GM18868 (cell line): ENCODE measurements around the gene MAP2K3.
"Not testable (repeated sequence)": the region's sequence is repeated elsewhere in the genome, so short reads cannot be mapped to it uniquely, and the experiment has no call there.

ENCODE experiments used
- ATAC-seq: cut with Tn5 transposase; IDR thresholded peaks from one replicate; pipeline ENCODE4 v1.9.1; 2021; ENCODE audit warnings: mild to moderate bottlenecking, moderate library complexity; ENCODE audit not compliant: unreplicated experiment

MAP2K3 gene

DNA sequence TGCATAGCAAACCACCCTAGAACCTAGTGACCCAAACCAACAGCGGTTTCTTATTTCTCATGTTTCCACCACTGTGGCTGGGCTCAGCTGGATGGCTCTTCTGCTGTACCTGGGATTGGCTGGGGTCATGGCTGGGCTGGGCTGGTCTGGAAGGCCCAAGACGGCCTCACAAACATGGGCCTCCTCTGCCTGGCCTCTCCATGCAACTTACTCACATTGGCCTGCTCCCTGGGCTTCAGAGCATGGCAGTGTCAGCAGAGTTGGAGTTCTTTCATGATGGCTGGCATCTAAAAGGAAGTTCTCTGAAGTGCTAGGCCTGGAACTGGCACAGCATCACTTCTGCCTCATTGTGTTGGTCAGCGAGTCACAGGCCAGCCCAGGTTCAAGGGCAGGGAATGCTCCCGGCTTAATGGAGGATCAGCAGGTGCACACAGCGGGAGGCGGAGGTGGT, 24.4 kb downstream of the MAP2K3 start:
- ATAC-seq, result not testable (repeated sequence)

DNA sequence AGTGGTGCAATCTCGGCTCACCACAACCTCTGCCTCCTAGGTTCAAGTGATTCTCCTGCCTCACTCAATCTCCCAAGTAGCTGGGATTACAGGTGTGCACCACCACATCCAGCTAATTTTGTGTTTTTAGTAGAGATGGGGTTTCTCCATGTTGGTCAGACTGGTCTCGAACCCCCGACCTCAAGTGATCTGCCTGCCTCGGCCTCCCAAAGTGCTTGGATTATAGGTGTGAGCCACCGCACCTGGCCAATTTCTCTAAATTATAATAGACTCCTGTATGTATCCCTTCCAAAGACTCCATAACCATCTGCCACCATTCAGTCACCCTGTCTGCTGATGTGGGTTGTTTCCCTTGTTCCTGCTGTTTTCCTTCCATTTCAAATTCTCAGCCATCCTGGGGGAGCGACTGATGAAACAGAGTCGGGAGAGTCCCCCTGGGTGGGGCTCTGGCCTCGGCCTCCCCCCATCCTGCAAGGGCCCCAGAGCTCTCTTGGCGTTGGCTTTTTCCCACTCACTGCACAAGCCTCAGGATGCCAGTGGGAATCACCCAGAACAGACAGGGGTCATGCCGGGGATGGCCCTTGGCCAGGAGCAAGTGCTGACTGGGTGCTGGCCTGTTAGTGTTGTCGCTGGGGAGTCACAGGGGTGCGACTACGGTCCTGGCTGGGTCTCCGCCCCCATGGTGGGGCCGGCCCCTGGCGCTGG, 25.7 kb downstream of the MAP2K3 start:
- not testable (repeated sequence) for ATAC-seq

DNA sequence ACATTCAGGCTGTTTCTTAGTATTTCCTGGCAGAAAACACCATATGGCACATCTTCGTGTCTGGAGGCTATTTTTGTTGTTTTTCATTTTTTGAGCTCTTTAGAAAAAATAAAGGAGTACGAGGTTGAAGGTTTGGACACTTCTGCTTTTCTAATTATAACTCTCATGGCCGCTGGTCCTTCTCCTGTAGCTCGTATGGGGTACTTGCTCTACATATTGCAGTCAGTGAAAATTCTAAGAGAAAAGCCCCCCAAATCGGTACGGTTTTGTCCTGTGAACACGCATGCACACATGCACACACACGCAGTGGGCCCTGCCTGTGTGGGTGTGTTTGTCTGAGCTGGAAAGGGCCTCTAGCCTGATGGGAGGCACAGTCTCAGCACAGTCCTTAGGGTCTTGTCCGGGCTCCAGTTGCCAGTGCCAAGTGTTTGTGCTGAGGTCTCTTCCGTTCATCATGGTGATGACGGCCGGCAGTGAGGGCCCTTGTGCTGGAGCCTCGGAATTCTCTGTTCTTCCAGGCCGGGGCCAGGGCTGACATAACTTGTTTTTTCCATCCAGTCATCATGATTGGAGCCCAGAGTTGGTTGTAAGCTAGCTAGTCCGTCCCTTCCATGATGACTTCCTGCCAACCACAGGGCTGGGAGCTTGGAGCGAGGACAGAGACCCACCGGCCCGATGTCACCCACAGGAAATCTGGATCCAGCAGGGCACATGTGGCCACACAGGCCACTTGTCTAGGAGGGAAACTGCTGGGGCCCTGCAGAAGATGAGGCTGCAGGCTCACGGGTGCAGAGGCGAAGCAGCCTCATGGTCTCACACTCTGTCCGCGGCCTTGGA, 26.5 kb downstream of the MAP2K3 start:
- ATAC-seq, result not testable (repeated sequence)

DNA sequence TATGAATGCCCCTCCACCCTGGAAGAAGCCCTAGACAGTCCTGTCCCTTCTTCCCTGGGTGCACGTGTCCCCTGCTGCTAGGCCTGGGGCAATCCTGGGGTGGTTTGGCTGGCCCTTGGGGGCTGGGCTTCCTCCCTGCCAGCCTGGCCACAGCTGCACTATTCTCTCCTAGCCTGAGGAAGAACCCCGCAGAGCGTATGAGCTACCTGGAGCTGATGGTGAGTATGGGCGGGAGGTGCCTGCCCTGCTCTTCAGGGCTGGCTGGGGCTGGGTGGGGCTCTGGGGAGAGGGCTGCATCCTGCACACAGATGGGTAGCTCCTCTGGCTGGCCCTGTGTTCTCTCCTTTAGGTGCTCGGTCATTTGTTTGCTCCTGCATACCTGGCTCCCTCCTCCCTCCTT, 28.8 kb downstream of the MAP2K3 start:
- ATAC-seq, result no peak

DNA sequence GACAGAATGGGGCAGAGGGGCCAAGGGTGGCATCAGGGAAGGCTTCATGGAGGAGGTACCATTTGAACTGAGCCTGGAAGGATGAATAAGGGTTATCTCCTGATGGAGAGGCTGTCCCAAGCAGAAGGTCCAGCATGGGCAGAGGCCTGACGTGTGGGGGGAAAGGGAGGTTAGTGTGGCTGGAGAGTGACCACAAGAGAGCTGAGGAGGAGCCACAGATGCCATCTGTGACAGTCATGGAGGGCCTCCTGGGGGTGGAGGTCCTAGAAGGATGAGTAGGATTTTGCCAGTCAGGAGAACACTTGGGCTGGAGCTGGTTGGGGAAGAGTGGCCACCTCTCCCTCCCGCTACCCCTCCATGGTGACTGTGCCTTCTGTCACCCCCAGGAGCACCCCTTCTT, 29.2 kb downstream of the MAP2K3 start:
- ATAC-seq, result not testable (repeated sequence)

DNA sequence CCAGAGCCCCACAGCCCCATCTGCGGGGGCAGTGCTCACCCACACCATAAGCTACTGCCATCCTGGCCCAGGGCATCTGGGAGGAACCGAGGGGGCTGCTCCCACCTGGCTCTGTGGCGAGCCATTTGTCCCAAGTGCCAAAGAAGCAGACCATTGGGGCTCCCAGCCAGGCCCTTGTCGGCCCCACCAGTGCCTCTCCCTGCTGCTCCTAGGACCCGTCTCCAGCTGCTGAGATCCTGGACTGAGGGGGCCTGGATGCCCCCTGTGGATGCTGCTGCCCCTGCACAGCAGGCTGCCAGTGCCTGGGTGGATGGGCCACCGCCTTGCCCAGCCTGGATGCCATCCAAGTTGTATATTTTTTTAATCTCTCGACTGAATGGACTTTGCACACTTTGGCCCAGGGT, 29.8 kb downstream of the MAP2K3 start:
- not testable (repeated sequence) for ATAC-seq

DNA sequence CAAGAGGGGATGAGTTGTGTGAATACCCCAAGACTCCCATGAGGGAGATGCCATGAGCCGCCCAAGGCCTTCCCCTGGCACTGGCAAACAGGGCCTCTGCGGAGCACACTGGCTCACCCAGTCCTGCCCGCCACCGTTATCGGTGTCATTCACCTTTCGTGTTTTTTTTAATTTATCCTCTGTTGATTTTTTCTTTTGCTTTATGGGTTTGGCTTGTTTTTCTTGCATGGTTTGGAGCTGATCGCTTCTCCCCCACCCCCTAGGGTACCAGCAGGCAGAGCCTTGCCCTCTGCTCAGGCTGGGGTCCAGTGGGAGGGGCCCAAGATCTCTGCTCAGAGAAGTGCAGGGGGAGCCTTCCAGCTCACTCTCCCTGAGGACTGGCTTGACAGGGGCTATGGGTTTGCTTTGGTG, 30.2 kb downstream of the MAP2K3 start:
- not testable (repeated sequence) for ATAC-seq

DNA sequence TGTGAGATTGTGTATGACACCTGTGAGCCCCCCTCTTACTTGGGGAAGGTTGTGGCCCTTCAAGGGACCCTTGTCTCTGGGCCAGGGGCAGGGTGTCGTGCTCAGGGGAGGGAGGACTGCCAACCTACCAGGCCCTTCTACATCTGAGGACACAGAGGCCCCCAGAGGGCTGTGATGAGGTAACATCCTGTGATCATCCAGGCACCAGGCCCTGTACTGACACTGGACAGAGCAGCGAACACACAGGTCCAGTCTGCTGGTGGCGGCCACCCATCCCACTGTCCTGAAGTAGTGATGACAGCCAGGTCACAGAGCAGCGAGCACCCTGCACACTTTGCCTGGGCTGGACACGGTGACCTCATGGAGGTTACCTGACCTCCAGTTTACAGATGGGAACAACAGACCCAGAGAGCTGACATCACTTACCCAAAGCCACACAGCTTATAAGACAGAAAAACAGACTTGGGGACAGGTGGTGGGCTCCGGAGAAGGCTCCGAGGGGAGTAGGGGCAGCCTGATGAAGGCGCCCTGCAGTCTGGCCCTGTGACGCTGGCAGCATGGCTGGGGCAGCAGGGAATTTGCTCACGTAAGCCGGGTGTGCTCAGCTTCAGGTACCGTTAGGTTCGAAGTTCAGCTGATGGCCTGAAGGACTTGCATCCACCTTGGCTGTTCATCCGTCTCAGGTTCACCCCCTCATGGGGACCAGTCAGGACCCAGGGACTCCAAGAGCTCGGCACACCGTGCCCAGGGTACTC, 30.9 kb downstream of the MAP2K3 start:
- not testable (repeated sequence) for ATAC-seq

DNA sequence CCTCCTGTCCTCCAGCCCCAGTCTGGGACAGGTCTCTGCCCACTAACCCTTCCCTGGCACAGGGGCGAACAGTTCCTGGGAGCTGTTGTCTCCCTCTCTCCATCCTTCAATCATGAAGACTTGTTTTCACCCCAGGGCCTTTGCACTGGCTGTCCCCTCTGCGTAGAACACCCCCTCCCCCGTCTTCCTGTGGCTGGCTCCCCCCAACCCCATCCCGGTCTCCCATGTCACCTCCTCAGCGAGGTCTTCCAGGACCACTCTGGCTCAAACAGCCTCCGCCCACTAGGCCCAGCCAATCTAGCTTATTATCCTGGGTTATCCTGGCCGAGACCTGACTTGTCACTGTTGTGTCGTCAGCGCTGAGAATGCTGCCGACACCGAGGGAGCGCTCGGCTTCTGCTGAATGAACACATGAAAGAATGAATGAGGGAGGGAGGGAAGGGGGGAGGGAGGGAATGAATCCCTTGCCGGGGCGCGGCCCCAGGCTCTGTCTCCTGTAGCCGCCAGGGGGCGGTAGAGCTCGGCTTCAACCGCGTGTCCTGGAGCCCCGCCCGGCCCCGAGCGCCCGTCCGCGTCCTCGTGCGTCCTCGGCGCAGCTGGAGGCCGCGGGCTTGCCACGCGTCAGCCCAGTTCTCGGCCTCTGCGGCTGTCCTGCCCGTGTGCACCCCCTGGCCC, 31.8 kb downstream of the MAP2K3 start:
- peak; percentile 61 for ATAC-seq

DNA sequence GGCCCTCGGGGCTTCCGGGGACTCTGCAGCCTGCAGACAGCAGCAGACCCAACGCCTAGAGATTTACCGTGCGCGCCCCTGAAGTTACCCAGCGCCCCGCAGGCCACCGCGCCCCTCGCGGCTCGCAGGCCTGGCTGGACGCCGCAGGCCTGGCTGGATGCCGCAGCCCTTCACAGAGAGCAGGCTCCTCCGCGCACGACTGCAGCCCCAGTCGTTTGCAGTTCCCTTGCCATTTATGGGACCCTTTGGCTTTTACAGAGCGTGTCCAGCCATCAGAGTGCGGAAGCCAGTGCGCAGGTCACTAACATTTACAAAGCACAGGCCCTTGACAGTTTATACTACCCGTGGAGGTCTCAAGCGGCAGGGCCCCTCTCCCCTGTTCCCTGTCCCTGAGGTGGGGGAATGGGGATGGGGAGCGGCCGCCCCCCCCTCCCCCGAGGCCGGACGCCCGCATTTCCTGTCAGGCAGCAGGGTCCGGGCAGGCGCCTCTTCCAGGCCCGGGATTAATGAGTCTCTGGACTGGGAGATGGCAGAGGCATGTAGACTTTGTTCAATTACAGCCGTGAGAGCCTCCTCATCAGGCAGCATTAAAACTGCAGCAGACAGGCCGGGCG, 32.5 kb downstream of the MAP2K3 start:
- peak; percentile 9 for ATAC-seq

DNA sequence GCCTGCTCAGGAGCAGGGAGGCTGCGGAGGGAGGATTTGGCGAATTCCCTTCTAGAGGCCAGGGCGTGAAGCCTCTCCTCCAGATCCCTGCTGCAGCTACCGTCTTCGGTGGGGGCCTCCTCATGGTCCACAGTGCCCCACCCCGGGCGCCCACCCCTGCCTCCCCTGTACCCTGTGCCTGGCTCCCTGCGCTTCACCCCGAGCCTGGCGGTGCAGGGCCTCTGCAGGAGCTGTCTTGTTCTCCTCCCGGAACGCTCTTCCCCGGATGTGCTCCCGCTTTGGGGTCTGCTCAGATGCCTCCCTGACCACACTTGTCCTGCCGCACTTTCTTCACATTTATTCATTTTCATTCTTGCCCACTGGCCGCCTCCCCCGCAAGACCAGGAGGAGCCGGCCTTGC, 33.3 kb downstream of the MAP2K3 start:
- ATAC-seq, result not testable (repeated sequence)

DNA sequence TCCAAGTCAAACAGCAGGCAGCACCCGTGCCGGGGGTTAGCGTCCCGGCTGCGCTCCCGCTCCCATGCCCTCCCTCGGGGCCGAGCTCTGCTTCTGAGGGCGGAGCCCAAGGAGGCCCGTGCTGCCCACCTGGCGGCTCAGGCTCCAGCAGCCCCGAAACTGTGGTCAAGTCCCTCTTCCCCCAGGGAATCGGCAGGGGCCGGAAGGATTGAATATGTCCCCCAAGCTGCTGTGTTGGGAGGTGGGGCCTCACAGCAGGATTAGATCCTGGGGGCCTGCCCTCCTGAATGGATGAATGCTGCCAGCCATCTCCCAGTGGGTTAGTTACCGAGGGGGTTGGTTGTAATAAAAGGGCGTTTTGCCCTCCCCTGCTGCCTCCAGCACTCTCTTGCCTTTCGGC, 33.9 kb downstream of the MAP2K3 start:
- ATAC-seq, result no peak

DNA sequence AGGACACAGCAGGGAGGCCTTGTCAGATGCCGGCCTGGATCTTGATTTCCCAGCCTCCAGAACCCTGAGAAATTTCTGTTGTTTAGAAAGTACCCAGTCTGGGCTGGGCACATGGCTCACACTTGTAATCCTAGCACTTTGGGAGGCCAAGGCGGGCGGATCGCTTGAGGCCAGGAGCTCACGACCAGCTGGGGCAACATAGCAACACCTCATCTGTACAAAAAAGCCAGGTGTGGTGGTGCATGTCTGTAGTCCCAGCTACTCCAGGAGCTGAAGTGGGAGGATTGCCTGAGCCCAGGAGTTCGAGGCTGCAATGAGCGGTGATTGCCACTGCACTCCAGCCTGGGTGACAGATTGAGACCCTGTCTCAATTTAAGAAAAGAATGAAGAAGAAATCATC, 34.3 kb downstream of the MAP2K3 start:
- not testable (repeated sequence) for ATAC-seq

DNA sequence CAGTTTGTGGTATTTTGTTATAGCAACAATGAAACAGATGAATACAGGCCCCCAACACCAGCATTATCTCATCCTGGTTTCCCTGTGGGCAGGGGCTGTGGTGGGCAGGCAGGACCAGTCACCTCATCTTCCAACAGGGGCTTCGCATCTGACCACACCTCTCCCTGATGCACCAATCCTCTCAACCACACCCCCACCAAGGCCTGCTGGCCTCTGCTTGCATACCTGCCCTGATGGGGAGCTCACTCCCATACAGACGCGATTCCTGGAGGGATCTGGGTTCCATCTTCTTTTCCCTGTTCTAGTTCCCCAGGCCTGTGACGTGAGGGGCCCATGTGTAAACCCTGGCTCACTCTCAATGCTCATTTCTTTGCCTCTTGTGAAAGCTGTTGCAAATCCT, 34.7 kb downstream of the MAP2K3 start:
- not testable (repeated sequence) for ATAC-seq

DNA sequence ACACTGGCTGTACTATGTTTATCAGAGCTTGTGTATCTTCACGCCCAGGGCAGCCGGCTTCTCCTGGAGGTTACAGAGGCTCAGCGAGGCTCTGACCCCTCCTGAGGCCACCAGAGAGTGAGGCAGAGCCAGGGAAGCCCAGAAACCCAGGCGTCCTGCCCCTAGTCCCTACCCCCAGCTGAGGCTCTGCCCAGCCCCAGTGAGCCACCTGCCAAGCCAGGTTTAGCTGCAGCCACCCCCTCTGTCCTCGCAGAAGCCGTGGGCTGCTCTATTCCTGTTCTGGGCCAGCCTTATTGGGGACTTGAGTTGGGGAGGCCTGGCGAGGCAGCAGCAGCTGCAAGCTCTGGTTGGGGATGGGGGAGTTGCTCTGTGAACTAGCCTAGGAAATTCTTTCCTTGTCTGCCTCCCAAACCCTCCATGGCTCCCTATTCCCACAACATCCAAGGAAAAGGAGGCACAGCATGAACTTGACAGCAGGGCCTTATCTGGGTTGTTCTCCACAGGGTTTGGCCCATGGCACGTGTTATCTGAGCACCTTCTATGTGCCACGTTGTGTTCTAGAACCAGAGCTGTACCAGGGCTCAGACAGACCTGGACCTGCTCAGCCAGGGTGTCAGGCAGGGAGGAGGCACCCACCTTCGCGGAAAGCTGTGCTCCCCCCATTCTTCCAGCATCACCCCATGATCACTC, 35.3 kb downstream of the MAP2K3 start:
- ATAC-seq, result not testable (repeated sequence)

DNA sequence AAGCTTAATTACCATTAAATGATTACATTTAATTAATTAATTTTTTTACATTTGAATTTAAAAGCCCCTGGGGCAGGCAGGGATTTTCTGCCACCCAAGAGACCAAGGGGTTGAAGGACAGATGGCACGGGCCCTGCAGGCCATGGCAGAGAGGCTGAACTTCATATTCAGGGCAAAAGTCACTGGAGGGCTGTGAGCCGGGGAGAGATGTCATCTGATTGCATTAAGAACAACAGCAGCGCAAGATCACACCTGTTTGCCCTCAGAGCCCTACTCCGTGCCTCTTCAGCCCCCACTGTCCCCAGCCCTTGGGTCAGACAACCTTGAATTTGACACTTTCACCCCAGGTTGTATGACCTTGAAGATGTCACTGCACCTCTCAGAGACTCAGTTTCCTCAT, 35.9 kb downstream of the MAP2K3 start:
- ATAC-seq, result not testable (repeated sequence)

DNA sequence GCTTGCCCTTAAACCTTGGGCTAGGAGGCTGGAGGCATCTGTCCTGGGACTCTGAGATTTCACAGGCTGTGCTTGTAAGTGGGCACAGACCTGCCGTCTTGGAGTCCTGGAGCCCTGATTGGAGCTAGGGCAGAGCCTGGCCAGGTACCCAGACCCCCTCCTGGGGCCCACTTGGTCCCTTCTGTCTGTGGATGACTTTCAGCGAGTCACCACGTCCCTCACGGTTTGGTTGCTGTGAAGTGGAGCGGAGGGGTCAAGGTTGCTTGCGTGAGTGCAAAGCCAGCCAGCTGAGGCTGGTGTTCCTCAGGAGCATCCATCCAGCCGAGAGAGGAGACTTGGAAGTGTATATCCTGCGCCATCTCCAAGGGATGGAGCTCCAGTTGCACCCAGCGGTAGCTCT, 36.5 kb downstream of the MAP2K3 start:
- not testable (repeated sequence) for ATAC-seq

DNA sequence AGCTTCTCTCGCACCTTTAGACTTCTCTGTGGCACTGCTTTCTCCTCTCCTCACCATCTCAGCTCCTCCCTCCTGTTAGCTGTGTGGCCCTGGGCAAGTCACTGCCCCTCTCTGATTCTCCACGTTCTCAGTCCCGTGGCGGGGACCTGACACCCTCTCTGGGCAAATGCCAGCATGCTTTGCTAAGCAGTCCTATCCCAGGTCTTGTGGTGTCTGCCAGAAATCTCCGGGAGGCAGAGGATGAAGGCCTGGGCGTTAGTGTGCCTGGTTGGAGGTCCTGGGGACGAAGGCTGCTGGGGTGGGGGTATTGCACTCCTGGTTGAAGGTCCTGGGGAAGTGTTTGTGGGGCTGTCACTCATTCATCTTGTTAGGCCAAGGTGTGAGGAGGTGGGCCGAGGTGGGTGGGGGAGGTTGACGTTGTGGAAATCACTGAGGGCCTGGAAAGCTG, 37.3 kb downstream of the MAP2K3 start:
- ATAC-seq, result not testable (repeated sequence)

DNA sequence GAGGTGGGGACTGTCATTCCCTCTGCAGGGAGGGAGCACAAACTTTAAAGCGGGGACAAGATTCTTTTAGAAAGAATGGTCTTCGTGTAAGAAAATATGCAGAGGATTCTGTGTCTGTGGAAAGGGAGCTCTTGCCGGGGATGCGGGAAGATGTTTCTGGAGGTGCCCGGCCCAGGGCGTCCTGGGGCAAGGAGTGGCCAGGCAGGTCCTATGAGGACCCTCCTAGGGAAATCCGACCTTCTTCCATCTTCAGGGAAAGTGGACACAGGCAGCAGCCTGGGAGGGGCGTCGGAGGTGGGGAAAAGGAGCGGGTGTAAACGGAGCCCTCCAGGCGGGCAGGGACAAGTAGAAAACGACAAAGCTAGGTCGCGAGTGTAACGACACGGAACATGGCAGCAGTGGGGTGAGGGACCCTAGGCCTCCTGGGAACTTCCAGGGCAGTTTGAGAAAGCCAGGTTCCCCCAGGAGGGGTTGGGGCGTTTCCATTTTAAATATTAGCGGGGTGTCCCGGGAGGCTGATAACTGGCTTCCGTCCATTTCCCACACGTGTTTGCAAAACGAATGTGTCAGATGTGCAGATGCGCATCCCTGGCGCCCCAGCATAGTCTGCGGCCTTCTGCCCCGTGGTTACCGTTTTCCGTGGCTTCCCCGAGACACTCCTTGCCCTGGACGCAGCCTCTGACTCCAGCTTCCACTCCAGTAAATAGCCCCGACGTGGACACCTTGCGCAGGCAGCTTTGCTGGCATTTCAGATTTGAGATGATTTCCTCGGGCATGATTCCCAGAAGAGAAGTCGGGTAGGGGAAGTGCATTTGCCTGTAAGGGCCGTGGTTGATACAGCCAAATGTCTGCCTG, 39.0 kb downstream of the MAP2K3 start:
- not testable (repeated sequence) for ATAC-seq
